IgD-negative memory B cell (primary cell): Measurements from ENCODE around the gene ARHGDIB. TPM values are rescaled to one million over a fixed set of nuclear protein-coding genes. Genes with fewer than 3 reads are reported as not detected.

Experiments
- H3K27ac Mint-ChIP-seq, 3 donors: one replicate each; pipeline ENCODE4 v1.8.0; 2020 to 2022; ENCODE audit warnings: mild to moderate bottlenecking in 3 of 3, mixed read lengths in 3 of 3, moderate library complexity in 1 of 3
- H3K27me3 Mint-ChIP-seq: one replicate; pipeline ENCODE4 v1.8.0; 2021; ENCODE audit warnings: mixed read lengths
- H3K36me3 Mint-ChIP-seq: one replicate; pipeline ENCODE4 v1.8.0; 2020; ENCODE audit warnings: mild to moderate bottlenecking, mixed read lengths
- H3K4me1 Mint-ChIP-seq, 3 donors: one replicate each; pipeline ENCODE4 v1.8.0; 2020 to 2022; ENCODE audit warnings: mixed read lengths in 3 of 3, mild to moderate bottlenecking in 1 of 3
- H3K4me3 Mint-ChIP-seq, 4 donors: one replicate each; pipeline ENCODE4 v1.8.0; 2020 to 2022; ENCODE audit warnings: mild to moderate bottlenecking in 4 of 4, mixed read lengths in 4 of 4, moderate library complexity in 3 of 4
- H3K9me3 Mint-ChIP-seq, 3 donors: one replicate each; pipeline ENCODE4 v1.8.0; 2020 to 2021; ENCODE audit warnings: mixed read lengths in 3 of 3, mild to moderate bottlenecking in 1 of 3
- polyA plus RNA-seq: library from polyadenylated mRNA; unstranded; fragments of 300-500 nt; fragmentation: Illumina TruSeq; gene quantifications from one replicate; pipeline ENCODE4 v1.2.3, GENCODE V29; 2021

Gene ARHGDIB
- polyA plus RNA-seq, 1 donor from 2014 or later = 2,289 TPM

- Mint-ChIP-seq H3K27ac (peak overlapping the region; percentile 27 to 83 (median 81)), H3K36me3 (peaks cover 31% of the 10 kb centered on the region), H3K4me3 (peak overlapping the region in 1 of 4 donors; percentile 73), H3K4me1 (peaks cover 20 to 28% (median 21%) of the 10 kb centered on the region in 3 donors), H3K27me3 (no peaks in the 10 kb centered on the region), H3K9me3 (peaks cover 0 to 1% (median 0%) of the 10 kb centered on the region in 3 donors)
These were observed 23.7 kb downstream of the ARHGDIB start for GRCh38 chr12:14937689-14938088.

GRCh38 chr12:14937014-14937413 lies 24.4 kb downstream of the ARHGDIB start:
- H3K27ac Mint-ChIP-seq = peak overlapping the region in 1 of 3 donors; percentile 27

GRCh38 chr12:14936224-14936861 lies 25.1 kb downstream of the ARHGDIB start:
- no peak overlapping the region for H3K4me3 Mint-ChIP-seq
- H3K36me3 Mint-ChIP-seq = peaks cover 28% of the 10 kb centered on the region
- peaks cover 0 to 1% (median 0%) of the 10 kb centered on the region in 3 donors for H3K9me3 Mint-ChIP-seq
- no peak overlapping the region for H3K27ac Mint-ChIP-seq
- H3K27me3 Mint-ChIP-seq = no peaks in the 10 kb centered on the region
- peaks cover 20 to 24% (median 20%) of the 10 kb centered on the region in 3 donors for H3K4me1 Mint-ChIP-seq

More at GRCh38 chr12:14937014-14937413, 24.4 kb downstream of the ARHGDIB start:
- Mint-ChIP-seq H3K4me3 (no peak overlapping the region), H3K36me3 (peaks cover 29% of the 10 kb centered on the region), H3K27me3 (no peaks in the 10 kb centered on the region), H3K9me3 (peaks cover 0 to 1% (median 0%) of the 10 kb centered on the region in 3 donors), H3K4me1 (peaks cover 20 to 26% (median 24%) of the 10 kb centered on the region in 3 donors)

- H3K27ac Mint-ChIP-seq = no peak overlapping the region
- H3K9me3 Mint-ChIP-seq = peaks cover 0 to 1% (median 0%) of the 10 kb centered on the region in 3 donors
- no peaks in the 10 kb centered on the region for H3K27me3 Mint-ChIP-seq
- peaks cover 27% of the 10 kb centered on the region for H3K36me3 Mint-ChIP-seq
- peaks cover 16 to 23% (median 20%) of the 10 kb centered on the region in 3 donors for H3K4me1 Mint-ChIP-seq
- no peak overlapping the region for H3K4me3 Mint-ChIP-seq
These were observed 26.4 kb downstream of the ARHGDIB start for GRCh38 chr12:14935031-14935430.

- no peaks in the 10 kb centered on the region for H3K27me3 Mint-ChIP-seq
- H3K9me3 Mint-ChIP-seq = peaks cover 0 to 1% (median 0%) of the 10 kb centered on the region in 3 donors
- H3K27ac Mint-ChIP-seq = no peak overlapping the region
- peaks cover 23% of the 10 kb centered on the region for H3K36me3 Mint-ChIP-seq
- peaks cover 14 to 18% (median 17%) of the 10 kb centered on the region in 3 donors for H3K4me1 Mint-ChIP-seq
- H3K4me3 Mint-ChIP-seq = no peak overlapping the region
These were observed 26.9 kb downstream of the ARHGDIB start for GRCh38 chr12:14934511-14934910.

- Mint-ChIP-seq H3K27me3 (no peaks in the 10 kb centered on the region), H3K4me1 (peaks cover 0 to 11% (median 6%) of the 10 kb centered on the region in 3 donors), H3K9me3 (no peaks in the 10 kb centered on the region), H3K36me3 (peaks cover 12% of the 10 kb centered on the region), H3K27ac (peak overlapping the region in 1 of 3 donors; percentile 46), H3K4me3 (no peak overlapping the region)
These were observed 29.4 kb downstream of the ARHGDIB start for GRCh38 chr12:14931791-14932560.

- H3K36me3 Mint-ChIP-seq = peaks cover 12% of the 10 kb centered on the region
- H3K9me3 Mint-ChIP-seq = no peaks in the 10 kb centered on the region
- H3K27ac Mint-ChIP-seq = no peak overlapping the region
- no peaks in the 10 kb centered on the region for H3K27me3 Mint-ChIP-seq
- no peak overlapping the region for H3K4me3 Mint-ChIP-seq
- peaks cover 0 to 11% (median 5%) of the 10 kb centered on the region in 3 donors for H3K4me1 Mint-ChIP-seq
These were observed 30.0 kb downstream of the ARHGDIB start for GRCh38 chr12:14931359-14931758.

GRCh38 chr12:14930299-14930698 lies 31.1 kb downstream of the ARHGDIB start:
- Mint-ChIP-seq H3K27ac (no peak overlapping the region), H3K4me3 (no peak overlapping the region), H3K36me3 (peaks cover 12% of the 10 kb centered on the region), H3K4me1 (peaks cover 0 to 11% (median 5%) of the 10 kb centered on the region in 3 donors), H3K27me3 (no peaks in the 10 kb centered on the region), H3K9me3 (no peaks in the 10 kb centered on the region)

- Mint-ChIP-seq H3K4me3 (no peak overlapping the region), H3K9me3 (no peaks in the 10 kb centered on the region), H3K27ac (no peak overlapping the region), H3K4me1 (peaks cover 0 to 11% (median 5%) of the 10 kb centered on the region in 3 donors), H3K27me3 (no peaks in the 10 kb centered on the region), H3K36me3 (peaks cover 10% of the 10 kb centered on the region)
These were observed 32.5 kb downstream of the ARHGDIB start for GRCh38 chr12:14928931-14929330.

- Mint-ChIP-seq H3K36me3 (peaks cover 5% of the 10 kb centered on the region), H3K27me3 (no peaks in the 10 kb centered on the region), H3K4me3 (no peak overlapping the region), H3K9me3 (peaks cover 0 to 2% (median 0%) of the 10 kb centered on the region in 3 donors), H3K4me1 (peaks cover 0 to 9% (median 2%) of the 10 kb centered on the region in 3 donors), H3K27ac (no peak overlapping the region)
These were observed 34.1 kb downstream of the ARHGDIB start for GRCh38 chr12:14927267-14927666.

- Mint-ChIP-seq H3K4me3 (peak overlapping the region in 1 of 4 donors; percentile 72), H3K4me1 (peaks cover 5 to 17% (median 15%) of the 10 kb centered on the region in 3 donors), H3K36me3 (peaks cover 2% of the 10 kb centered on the region), H3K27ac (no peak overlapping the region), H3K27me3 (no peaks in the 10 kb centered on the region), H3K9me3 (peaks cover 0 to 2% (median 0%) of the 10 kb centered on the region in 3 donors)
These were observed 36.9 kb downstream of the ARHGDIB start for GRCh38 chr12:14924541-14924940.

- no peaks in the 10 kb centered on the region for H3K27me3 Mint-ChIP-seq
- H3K27ac Mint-ChIP-seq = peak overlapping the region in 1 of 3 donors; percentile 29
- H3K4me3 Mint-ChIP-seq = no peak overlapping the region
- peaks cover 0 to 2% (median 0%) of the 10 kb centered on the region in 3 donors for H3K9me3 Mint-ChIP-seq
- peaks cover 2% of the 10 kb centered on the region for H3K36me3 Mint-ChIP-seq
- H3K4me1 Mint-ChIP-seq = peaks cover 5 to 17% (median 15%) of the 10 kb centered on the region in 3 donors
These were observed 37.5 kb downstream of the ARHGDIB start for GRCh38 chr12:14923944-14924343.

- Mint-ChIP-seq H3K36me3 (peaks cover 14% of the 10 kb centered on the region), H3K27ac (peak overlapping the region in 1 of 3 donors; percentile 18), H3K27me3 (no peaks in the 10 kb centered on the region), H3K9me3 (peaks cover 0 to 2% (median 0%) of the 10 kb centered on the region in 3 donors), H3K4me1 (peaks cover 3 to 15% (median 10%) of the 10 kb centered on the region in 3 donors), H3K4me3 (peak overlapping the region in 3 of 4 donors; percentile 1 to 65 (median 19))
These were observed 40.2 kb downstream of the ARHGDIB start for GRCh38 chr12:14921218-14921617.

- Mint-ChIP-seq H3K4me1 (peaks cover 3 to 15% (median 10%) of the 10 kb centered on the region in 3 donors), H3K27me3 (no peaks in the 10 kb centered on the region), H3K9me3 (peaks cover 0 to 2% (median 0%) of the 10 kb centered on the region in 3 donors), H3K36me3 (peaks cover 14% of the 10 kb centered on the region), H3K27ac (peak overlapping the region in 1 of 3 donors; percentile 18), H3K4me3 (peak overlapping the region in 3 of 4 donors; percentile 1 to 65 (median 19))
These were observed 40.8 kb downstream of the ARHGDIB start for GRCh38 chr12:14920475-14921126.
